KMS-11 (cell line): ENCODE measurements around the gene DEF6.

Experiments
- H2AFZ ChIP-seq: fragments of 200-600 bp; sonication (generic); 2 replicates; pipeline ENCODE4 v1.6.1; 2016; ENCODE audit warnings: antibody characterized with exemption, mixed run types, low read depth
- H3K27ac ChIP-seq: fragments of 200-600 bp; sonication (generic); 2 replicates; pipeline ENCODE4 v1.6.1; 2016; ENCODE audit warnings: mild to moderate bottlenecking, mixed run types
- H3K27me3 ChIP-seq: fragments of 200-600 bp; sonication (generic); 2 replicates; pipeline ENCODE4 v1.6.1; 2017; ENCODE audit warnings: mild to moderate bottlenecking, low read depth, mixed run types, moderate library complexity; ENCODE audit not compliant: insufficient read depth
- H3K36me3 ChIP-seq: fragments of 200-600 bp; sonication (generic); 2 replicates; pipeline ENCODE4 v1.6.1; 2017; ENCODE audit warnings: mild to moderate bottlenecking, mixed run types; ENCODE audit not compliant: insufficient read depth
- H3K4me1 ChIP-seq: fragments of 200-600 bp; sonication (generic); 2 replicates; pipeline ENCODE4 v1.6.1; 2016; ENCODE audit warnings: mild to moderate bottlenecking, low read depth, mixed run types; ENCODE audit not compliant: poor library complexity, severe bottlenecking
- H3K4me2 ChIP-seq: fragments of 200-600 bp; sonication (generic); 2 replicates; pipeline ENCODE4 v1.7.0; 2016; ENCODE audit warnings: mild to moderate bottlenecking, mixed run types
- H3K4me3 ChIP-seq: fragments of 200-600 bp; sonication (generic); IDR thresholded peaks from 2 replicates; pipeline ENCODE4 v1.6.1; 2017; ENCODE audit warnings: low read depth, low read length, mixed read lengths; ENCODE audit not compliant: insufficient read depth
- H3K79me2 ChIP-seq: fragments of 200-600 bp; sonication (generic); 2 replicates; pipeline ENCODE4 v1.6.1; 2016; ENCODE audit warnings: low read depth, mixed run types; ENCODE audit not compliant: insufficient read depth
- H3K9ac ChIP-seq: fragments of 200-600 bp; sonication (generic); 2 replicates; pipeline ENCODE4 v1.6.1; 2016; ENCODE audit warnings: mild to moderate bottlenecking, mixed run types
- H4K20me1 ChIP-seq: fragments of 200-600 bp; sonication (generic); 2 replicates; pipeline ENCODE4 v1.6.1; 2016; ENCODE audit warnings: mild to moderate bottlenecking, mixed run types; ENCODE audit not compliant: insufficient read depth
- TF ChIP-seq, protein P1 (sequence below): fragments of 200-600 bp; sonication (generic); conservative IDR thresholded peaks from 2 replicates; pipeline ENCODE4 v1.6.1; 2017; ENCODE audit warnings: low read depth, mild to moderate bottlenecking, antibody characterized with exemption, low read length, moderate library complexity, mixed read lengths

The DEF6 gene

DNA sequence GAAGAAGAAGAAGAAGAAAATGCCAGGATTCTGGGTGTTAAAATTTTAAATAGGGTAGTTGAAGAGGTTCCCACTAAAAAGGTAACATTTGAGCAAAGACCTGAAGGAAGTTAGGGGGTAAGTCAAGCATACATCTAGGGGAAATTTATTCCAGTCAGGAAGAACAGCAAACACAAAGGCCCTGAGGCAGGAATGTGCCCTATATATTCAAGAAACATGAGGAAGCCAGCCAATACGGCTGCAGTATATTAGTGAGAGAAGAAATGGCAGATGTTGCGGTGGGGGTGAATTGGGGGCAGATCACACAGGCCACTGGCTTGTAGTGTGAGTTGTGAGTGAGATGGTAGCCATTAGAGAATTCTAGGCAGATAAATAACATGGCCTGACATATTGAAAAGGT lies 32.1 kb upstream of the DEF6 start:
- H3K79me2 ChIP-seq: 0 out of 2 replicates have a peak, but pooled peaks cover 11% of the 10 kb centered on the region
- H3K4me3 ChIP-seq: no peak overlapping the region
- H3K4me1 ChIP-seq: peaks cover 36% of the 10 kb centered on the region
- no peak overlapping the region for H2AFZ ChIP-seq
- no peak overlapping the region for H3K27ac ChIP-seq
- TF ChIP-seq, protein P1, sequence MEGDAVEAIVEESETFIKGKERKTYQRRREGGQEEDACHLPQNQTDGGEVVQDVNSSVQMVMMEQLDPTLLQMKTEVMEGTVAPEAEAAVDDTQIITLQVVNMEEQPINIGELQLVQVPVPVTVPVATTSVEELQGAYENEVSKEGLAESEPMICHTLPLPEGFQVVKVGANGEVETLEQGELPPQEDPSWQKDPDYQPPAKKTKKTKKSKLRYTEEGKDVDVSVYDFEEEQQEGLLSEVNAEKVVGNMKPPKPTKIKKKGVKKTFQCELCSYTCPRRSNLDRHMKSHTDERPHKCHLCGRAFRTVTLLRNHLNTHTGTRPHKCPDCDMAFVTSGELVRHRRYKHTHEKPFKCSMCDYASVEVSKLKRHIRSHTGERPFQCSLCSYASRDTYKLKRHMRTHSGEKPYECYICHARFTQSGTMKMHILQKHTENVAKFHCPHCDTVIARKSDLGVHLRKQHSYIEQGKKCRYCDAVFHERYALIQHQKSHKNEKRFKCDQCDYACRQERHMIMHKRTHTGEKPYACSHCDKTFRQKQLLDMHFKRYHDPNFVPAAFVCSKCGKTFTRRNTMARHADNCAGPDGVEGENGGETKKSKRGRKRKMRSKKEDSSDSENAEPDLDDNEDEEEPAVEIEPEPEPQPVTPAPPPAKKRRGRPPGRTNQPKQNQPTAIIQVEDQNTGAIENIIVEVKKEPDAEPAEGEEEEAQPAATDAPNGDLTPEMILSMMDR: no peak
- H3K9ac ChIP-seq: no peak overlapping the region
- no peak overlapping the region for H3K4me2 ChIP-seq
- H3K36me3 ChIP-seq: no peaks in the 10 kb centered on the region
- no peaks in the 10 kb centered on the region for H4K20me1 ChIP-seq
- H3K27me3 ChIP-seq: no peaks in the 10 kb centered on the region

DNA sequence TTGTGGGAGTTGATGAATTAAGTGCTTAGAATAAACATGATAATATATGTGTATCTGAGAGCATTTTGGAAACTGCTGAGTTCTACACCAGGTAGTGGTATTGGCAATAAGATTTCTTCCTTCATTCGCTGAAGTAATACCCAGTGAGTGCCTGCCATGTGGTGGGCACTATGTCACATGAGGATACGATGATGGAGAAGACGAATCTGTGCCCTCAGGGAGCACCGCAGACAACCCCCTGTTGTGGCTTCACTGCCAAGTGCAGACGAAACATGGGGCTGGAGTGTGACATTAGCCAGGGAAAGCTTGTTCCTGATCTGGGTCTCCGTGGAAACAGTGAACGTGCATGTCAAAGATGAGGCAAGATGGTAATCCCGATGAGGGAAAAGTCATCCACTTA lies 30.2 kb upstream of the DEF6 start:
- Histone ChIP-seq H3K4me3 (no peak overlapping the region), H3K27me3 (no peaks in the 10 kb centered on the region), H4K20me1 (no peaks in the 10 kb centered on the region), H3K79me2 (no peaks in the 10 kb centered on the region), H3K9ac (no peak overlapping the region), H3K27ac (no peak overlapping the region), H3K36me3 (no peaks in the 10 kb centered on the region), H3K4me1 (peaks cover 28% of the 10 kb centered on the region), H2AFZ (no peak overlapping the region), H3K4me2 (no peak overlapping the region)
- TF ChIP-seq, protein P1: no peak

DNA sequence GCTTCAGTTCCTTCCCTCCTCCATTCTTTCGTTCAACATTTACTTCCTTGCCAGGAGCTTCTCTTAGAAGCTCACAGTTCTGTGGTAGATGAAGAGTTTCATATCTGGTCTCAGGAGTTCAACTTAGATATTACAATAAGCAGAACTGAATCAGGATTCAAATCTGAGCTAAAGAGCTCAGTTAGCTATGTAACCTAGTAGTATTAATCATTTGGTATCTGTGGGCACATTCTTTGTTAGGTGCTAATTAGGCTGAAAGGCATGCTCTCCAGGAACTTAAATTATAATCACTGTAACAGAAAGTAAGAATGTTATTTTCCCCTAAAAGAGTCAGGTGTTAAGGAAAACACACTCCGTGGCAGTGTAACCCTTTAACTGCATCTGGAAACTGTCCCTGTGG lies 29.7 kb upstream of the DEF6 start:
- Histone ChIP-seq H2AFZ (no peak overlapping the region), H3K4me2 (no peak overlapping the region), H3K27ac (no peak overlapping the region), H4K20me1 (no peaks in the 10 kb centered on the region), H3K27me3 (no peaks in the 10 kb centered on the region), H3K4me3 (no peak overlapping the region), H3K4me1 (peaks cover 28% of the 10 kb centered on the region), H3K9ac (no peak overlapping the region), H3K36me3 (no peaks in the 10 kb centered on the region), H3K79me2 (no peaks in the 10 kb centered on the region)
- TF ChIP-seq, protein P1: no peak

DNA sequence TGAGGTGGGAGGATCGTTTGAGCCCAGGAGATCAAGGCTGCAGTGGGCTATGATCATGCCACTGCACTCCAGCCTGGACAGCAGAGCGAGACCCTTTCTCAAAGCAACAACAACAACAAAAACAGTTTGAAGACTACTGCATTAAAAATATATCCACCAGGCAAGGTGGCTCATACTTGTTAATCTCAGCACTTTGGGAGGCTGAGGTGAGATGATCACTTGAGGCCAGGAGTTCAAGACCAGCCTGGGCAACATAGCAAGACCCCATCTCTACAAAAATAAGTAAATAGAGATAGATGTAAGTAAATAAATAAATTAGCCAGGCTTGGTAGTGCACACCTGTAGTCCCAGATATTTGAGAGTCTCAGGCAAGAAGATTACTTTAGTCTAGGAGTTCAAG lies 25.6 kb upstream of the DEF6 start:
- H3K79me2 ChIP-seq: no peaks in the 10 kb centered on the region
- H3K4me2 ChIP-seq: no peak overlapping the region

More for the DNA sequence above, 25.6 kb upstream of the DEF6 start:
- Histone ChIP-seq H3K27ac (no peak overlapping the region), H3K36me3 (no peaks in the 10 kb centered on the region), H3K4me3 (no peak overlapping the region), H3K9ac (no peak overlapping the region), H3K4me1 (peaks cover 6% of the 10 kb centered on the region), H4K20me1 (no peaks in the 10 kb centered on the region), H2AFZ (no peak overlapping the region), H3K27me3 (no peaks in the 10 kb centered on the region)
- TF ChIP-seq, protein P1: no peak
